ENCODE measurements around the gene TINAGL1. TPM values are rescaled to one million over a fixed set of nuclear protein-coding genes. Genes with fewer than 3 reads are reported as not detected.
A peak's percentile ranks its signal among the peaks of the same experiment; 100 is the strongest.

The TINAGL1 gene
- total and polyA plus RNA-seq, 9 donors = 19.3 to 31.8 (median 25.0) TPM

GRCh38 chr1:31575369-31576140 is 760 bp upstream of the TINAGL1 start:
- Histone ChIP-seq H3K27me3 (ENCODE audit: control insufficient read depth, insufficient read depth, low read length) (peaks cover 21% of the 10 kb centered on the region), H3K36me3 (ENCODE audit: control insufficient read depth, insufficient read depth, low read length) (no peaks in the 10 kb centered on the region), H3K27ac (ENCODE audit: low read length) (no peak overlapping the region), H3K9me3 (replicated peaks; ENCODE audit: control insufficient read depth, low read depth, low read length) (no peaks in the 10 kb centered on the region), H3K4me1 (ENCODE audit: control insufficient read depth, insufficient read depth, low read length) (peaks cover 39% of the 10 kb centered on the region), H3K4me3 (ENCODE audit: low read length) (no peak overlapping the region)
- no peak for DNase-seq
- WGBS (ENCODE audit: insufficient coverage) = 77% methylated on average over 5 of the region's 11 CpGs

DNA sequence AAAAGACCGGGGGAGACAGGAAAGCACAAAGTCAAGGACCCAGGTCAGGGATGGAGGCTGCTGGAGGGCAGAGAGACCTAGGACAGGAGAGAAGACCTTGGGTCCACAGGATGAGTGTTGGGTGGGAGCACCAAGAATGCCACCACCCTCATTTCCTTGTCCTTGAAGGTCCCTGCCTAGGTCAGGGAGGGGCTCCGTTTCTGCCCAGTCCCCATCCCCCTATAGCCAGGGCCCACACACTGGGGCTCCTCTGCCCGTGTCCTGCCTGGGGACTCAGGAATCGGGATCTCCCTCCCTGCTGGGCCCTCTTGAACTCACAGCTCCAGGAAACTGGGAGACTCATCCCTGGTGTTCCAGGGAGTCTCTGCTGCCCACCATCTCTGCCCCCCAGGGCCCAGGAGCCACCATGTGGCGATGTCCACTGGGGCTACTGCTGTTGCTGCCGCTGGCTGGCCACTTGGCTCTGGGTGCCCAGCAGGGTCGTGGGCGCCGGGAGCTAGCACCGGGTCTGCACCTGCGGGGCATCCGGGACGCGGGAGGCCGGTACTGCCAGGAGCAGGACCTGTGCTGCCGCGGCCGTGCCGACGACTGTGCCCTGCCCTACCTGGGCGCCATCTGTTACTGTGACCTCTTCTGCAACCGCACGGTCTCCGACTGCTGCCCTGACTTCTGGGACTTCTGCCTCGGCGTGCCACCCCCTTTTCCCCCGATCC is 584 bp downstream of the TINAGL1 start:
- Histone ChIP-seq H3K9me3 (replicated peaks; ENCODE audit: control insufficient read depth, low read depth, low read length) (no peaks in the 10 kb centered on the region), H3K36me3 (ENCODE audit: control insufficient read depth, insufficient read depth, low read length) (no peaks in the 10 kb centered on the region), H3K27ac (ENCODE audit: low read length) (peak overlapping the region; percentile 15), H3K4me1 (ENCODE audit: control insufficient read depth, insufficient read depth, low read length) (peaks cover 43% of the 10 kb centered on the region), H3K27me3 (ENCODE audit: control insufficient read depth, insufficient read depth, low read length) (peaks cover 21% of the 10 kb centered on the region), H3K4me3 (ENCODE audit: low read length) (peak overlapping the region; percentile 46)
- DNase-seq = no peak
- 82% methylated on average over 23 of the region's 27 CpGs for WGBS (ENCODE audit: insufficient coverage)

DNA sequence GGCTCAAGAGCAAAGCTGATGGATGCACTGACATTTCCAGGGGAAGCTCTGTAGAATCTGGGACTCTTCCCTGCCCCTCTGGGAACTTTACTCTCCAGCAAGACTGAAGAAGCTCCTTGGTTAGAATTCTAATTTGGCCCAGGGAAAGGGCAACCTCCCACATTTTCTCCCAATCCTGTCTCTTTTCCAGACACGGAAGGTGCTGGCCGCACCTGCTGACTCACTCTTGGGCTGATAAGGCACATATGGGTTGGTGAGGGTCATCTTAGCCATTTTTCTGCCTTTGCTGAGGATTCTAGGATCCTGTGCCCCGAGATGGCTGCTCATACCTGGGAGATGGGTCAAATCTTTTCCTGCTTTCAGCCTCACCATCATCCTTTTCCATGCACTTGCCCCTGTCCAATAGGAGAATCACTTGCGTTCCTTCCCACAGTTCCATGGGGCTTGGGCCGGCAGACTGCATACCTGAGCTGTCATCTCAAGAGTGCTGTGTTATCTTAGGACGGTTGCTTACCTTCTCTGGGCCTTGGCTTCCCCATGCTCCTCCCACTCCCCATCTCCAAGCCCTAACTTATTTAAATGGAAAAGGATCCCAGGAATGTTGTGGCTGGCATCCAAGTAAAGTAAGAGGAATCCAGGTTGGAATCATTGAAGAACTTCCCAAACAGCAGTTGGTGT is 1.3 kb downstream of the TINAGL1 start:
- Histone ChIP-seq H3K4me3 (ENCODE audit: low read length) (peak overlapping the region; percentile 46), H3K27ac (ENCODE audit: low read length) (no peak overlapping the region), H3K4me1 (ENCODE audit: control insufficient read depth, insufficient read depth, low read length) (peaks cover 48% of the 10 kb centered on the region), H3K36me3 (ENCODE audit: control insufficient read depth, insufficient read depth, low read length) (no peaks in the 10 kb centered on the region), H3K9me3 (replicated peaks; ENCODE audit: control insufficient read depth, low read depth, low read length) (no peaks in the 10 kb centered on the region), H3K27me3 (ENCODE audit: control insufficient read depth, insufficient read depth, low read length) (peaks cover 21% of the 10 kb centered on the region)
- 68% methylated on average over 3 of the region's 6 CpGs for WGBS (ENCODE audit: insufficient coverage)
- DNase-seq = no peak

DNA sequence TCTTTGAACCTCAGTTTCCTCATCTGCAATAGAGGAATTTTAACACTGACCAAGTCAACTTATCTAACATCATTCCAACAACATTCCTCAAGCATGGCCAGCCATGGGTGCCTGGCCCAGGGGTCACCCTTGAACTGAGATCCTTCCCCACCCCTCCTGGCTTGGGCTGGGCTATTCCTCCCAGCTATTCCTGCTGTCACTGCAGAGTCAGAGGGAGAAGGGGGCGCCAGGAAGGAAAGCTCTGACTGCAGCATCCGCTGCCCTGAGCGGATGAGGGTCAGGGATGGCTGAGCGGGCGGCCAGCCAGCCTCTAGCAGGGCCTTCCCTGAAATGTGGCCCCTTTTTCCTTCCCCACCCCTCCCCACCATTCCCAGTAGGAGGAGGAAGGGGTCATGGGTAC is 3.1 kb downstream of the TINAGL1 start:
- H3K4me3 ChIP-seq (ENCODE audit: low read length) = peak overlapping the region; percentile 13
- H3K4me1 ChIP-seq (ENCODE audit: control insufficient read depth, insufficient read depth, low read length) = peaks cover 52% of the 10 kb centered on the region
- no peaks in the 10 kb centered on the region for H3K36me3 ChIP-seq (ENCODE audit: control insufficient read depth, insufficient read depth, low read length)
- WGBS (ENCODE audit: insufficient coverage) = no CpG with 5 or more reads among the region's 5 CpGs
- H3K27ac ChIP-seq (ENCODE audit: low read length) = peak overlapping the region; percentile 77
- peak; percentile 58 for DNase-seq
- peaks cover 21% of the 10 kb centered on the region for H3K27me3 ChIP-seq (ENCODE audit: control insufficient read depth, insufficient read depth, low read length)
- no peaks in the 10 kb centered on the region for H3K9me3 ChIP-seq (replicated peaks; ENCODE audit: control insufficient read depth, low read depth, low read length)

DNA sequence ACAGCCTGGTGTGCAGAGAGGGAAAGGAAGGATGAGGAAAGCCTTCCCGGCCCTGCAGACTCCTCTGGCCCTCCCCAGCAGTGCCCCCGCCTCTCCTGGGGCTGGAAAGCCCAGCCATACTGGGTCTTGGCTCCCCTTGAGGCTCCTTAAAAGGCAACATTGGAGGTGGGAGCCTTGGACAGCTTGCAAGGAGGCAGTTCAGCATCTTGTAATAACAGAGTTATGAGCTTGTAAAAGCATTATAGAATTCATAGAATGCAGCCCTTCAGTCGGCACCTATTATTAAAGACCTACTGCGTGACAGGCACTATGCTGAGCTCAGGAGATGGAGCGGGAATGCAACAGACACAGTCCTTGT is 4.2 kb downstream of the TINAGL1 start:
- Histone ChIP-seq H3K36me3 (ENCODE audit: control insufficient read depth, insufficient read depth, low read length) (no peaks in the 10 kb centered on the region), H3K4me1 (ENCODE audit: control insufficient read depth, insufficient read depth, low read length) (peaks cover 61% of the 10 kb centered on the region), H3K27me3 (ENCODE audit: control insufficient read depth, insufficient read depth, low read length) (peaks cover 21% of the 10 kb centered on the region), H3K9me3 (replicated peaks; ENCODE audit: control insufficient read depth, low read depth, low read length) (no peaks in the 10 kb centered on the region), H3K27ac (ENCODE audit: low read length) (peak overlapping the region; percentile 13), H3K4me3 (ENCODE audit: low read length) (no peak overlapping the region)
- WGBS (ENCODE audit: insufficient coverage) = 100% methylated on average over 1 of the region's 5 CpGs
- DNase-seq = no peak

DNA sequence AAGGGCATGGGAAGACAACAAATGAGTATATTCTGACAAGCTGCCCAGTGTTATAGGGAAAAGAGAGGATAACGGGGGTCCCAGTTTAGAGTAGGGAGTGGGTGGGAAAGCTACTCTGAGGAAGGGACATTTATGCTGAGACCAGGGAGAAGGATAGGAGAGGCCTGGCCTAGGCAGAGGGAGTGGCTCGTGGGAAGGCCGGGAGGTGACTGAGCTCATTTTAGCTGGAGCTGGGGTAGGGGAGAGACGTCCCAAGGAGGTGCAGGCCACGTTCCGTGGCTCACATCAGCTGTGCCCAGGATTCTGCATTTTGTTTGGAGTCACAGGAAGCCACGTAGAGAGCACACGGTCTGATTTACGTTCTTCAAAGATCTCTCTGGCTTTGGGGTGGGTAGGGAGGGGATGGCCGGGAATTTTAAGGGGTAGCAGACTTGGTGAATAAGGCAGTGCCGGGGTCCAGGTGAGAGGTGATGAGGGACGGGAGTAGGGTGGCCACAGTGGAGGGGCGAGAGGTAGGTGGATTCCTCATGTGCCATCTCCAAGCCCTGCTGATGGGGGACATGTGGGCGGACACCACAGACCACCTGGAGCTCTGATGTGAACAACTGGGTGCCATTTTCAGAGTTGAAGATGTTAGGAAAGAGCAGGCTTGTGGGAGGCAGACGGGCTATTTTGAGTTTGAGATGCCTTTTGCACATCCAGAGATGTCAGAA is 4.7 kb downstream of the TINAGL1 start:
- Histone ChIP-seq H3K27me3 (ENCODE audit: control insufficient read depth, insufficient read depth, low read length) (peaks cover 16% of the 10 kb centered on the region), H3K27ac (ENCODE audit: low read length) (peak overlapping the region; percentile 13), H3K36me3 (ENCODE audit: control insufficient read depth, insufficient read depth, low read length) (no peaks in the 10 kb centered on the region), H3K9me3 (replicated peaks; ENCODE audit: control insufficient read depth, low read depth, low read length) (no peaks in the 10 kb centered on the region), H3K4me3 (ENCODE audit: low read length) (no peak overlapping the region), H3K4me1 (ENCODE audit: control insufficient read depth, insufficient read depth, low read length) (peaks cover 60% of the 10 kb centered on the region)
- no peak for DNase-seq
- 74% methylated on average over 14 of the region's 15 CpGs for WGBS (ENCODE audit: insufficient coverage)

DNA sequence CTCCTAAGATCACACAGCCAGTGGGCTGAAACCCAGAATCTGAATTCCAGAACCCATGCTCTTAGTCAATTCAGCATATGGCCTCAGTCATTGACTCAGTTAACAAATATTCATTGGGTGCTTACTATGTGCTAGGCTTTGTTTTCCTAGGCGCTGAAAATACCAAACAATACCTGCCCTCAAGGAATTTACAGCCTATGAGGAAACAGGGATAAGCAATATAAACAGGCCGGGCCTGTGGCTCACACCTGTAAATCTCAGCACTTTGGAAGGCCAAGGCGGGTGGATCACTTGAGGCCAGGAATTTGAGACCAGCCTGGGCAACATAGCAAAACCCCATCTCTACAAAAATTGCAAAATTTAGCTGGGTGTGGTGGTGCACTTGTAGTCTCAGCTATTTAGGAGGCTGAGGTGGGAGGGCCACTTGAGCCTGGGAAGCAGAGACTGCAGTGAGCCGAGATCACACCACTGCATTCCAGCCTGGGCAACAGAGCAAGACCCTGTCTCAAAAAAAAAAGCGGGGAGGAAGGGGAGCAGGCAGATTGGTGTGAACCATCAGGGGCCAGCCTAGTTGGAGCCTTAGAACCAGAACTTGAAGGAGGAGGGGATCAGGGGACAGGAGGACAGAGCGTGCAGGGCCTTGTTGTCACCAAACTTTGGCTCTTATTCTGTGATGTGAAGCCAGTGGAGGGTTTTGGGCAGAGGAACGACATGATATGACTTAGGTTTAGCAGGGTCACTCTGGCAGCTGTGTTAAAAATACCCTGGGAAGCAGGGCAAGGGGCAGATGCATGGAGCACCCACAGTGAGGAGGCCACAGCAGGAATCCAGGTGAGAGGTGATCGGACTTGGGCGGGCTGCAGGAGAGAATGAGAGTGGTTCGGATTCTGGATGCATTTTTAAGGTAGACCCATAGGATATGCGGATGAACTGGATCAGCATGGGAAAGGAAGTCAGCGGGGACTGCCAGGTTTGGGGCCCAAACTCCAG is 5.8 kb downstream of the TINAGL1 start:
- Histone ChIP-seq H3K9me3 (replicated peaks; ENCODE audit: control insufficient read depth, low read depth, low read length) (no peaks in the 10 kb centered on the region), H3K27me3 (ENCODE audit: control insufficient read depth, insufficient read depth, low read length) (peaks cover 7% of the 10 kb centered on the region), H3K4me1 (ENCODE audit: control insufficient read depth, insufficient read depth, low read length) (peaks cover 62% of the 10 kb centered on the region), H3K4me3 (ENCODE audit: low read length) (no peak overlapping the region), H3K36me3 (ENCODE audit: control insufficient read depth, insufficient read depth, low read length) (no peaks in the 10 kb centered on the region), H3K27ac (ENCODE audit: low read length) (no peak overlapping the region)
- no peak for DNase-seq
- WGBS (ENCODE audit: insufficient coverage) = 69% methylated on average over 9 of the region's 12 CpGs

GRCh38 chr1:31583082-31583994 is 7.0 kb downstream of the TINAGL1 start:
- 80% methylated on average over 12 of the region's 16 CpGs for WGBS (ENCODE audit: insufficient coverage)
- Histone ChIP-seq H3K9me3 (replicated peaks; ENCODE audit: control insufficient read depth, low read depth, low read length) (no peaks in the 10 kb centered on the region), H3K27me3 (ENCODE audit: control insufficient read depth, insufficient read depth, low read length) (peaks cover 9% of the 10 kb centered on the region), H3K4me1 (ENCODE audit: control insufficient read depth, insufficient read depth, low read length) (peaks cover 74% of the 10 kb centered on the region), H3K27ac (ENCODE audit: low read length) (peak overlapping the region; percentile 59), H3K36me3 (ENCODE audit: control insufficient read depth, insufficient read depth, low read length) (no peaks in the 10 kb centered on the region), H3K4me3 (ENCODE audit: low read length) (no peak overlapping the region)
- DNase-seq = peak; percentile 62
